SK-N-SH (cell line): ENCODE measurements around the gene ACACA. TPM values are rescaled to one million over a fixed set of nuclear protein-coding genes. Genes with fewer than 3 reads are reported as not detected.

Experiments used
- CTCF ChIA-PET: fragments of 300-600, 350-600 bp; formaldehyde crosslinking; extraction: SDS; loops from one replicate; lab custom pipeline; 2021; lab: Yijun Ruan, JAX
- POLR2A ChIA-PET: fragments of 350-600 bp; sonication (Branson Sonifier 250); formaldehyde crosslinking; extraction: SDS; loops from one replicate; lab custom pipeline; 2020; ENCODE audit warnings: antibody characterized with exemption, inconsistent platforms; lab: Yijun Ruan, JAX
- DNase-seq: peaks from one replicate; pipeline ENCODE4 v3.0.0; 2012
- H2AFZ ChIP-seq: fragments of 200-600 bp; sonication (generic); 2 replicates; pipeline ENCODE4 v1.8.1; 2016; ENCODE audit warnings: antibody characterized with exemption, mild to moderate bottlenecking, low read depth
- H3F3A ChIP-seq: fragments of 200-600 bp; sonication (generic); replicated peaks from 2 replicates; pipeline ENCODE3; 2016; ENCODE audit warnings: antibody characterized with exemption, mild to moderate bottlenecking; ENCODE audit not compliant: insufficient read depth
- H3K27ac ChIP-seq, 2 experiments: fragments of 200-500 bp in 1 of 2; fragments of 200-600 bp in 1 of 2; sonication (Bioruptor generic) in 1 of 2; sonication (generic), shearing (Covaris generic) in 1 of 2; 2 replicates each; pipeline versions ENCODE4 v1.5.1 to v1.6.1; 2014 to 2016; ENCODE audit warnings: low read depth in 2 of 2, inconsistent platforms in 1 of 2, low read length in 1 of 2, mild to moderate bottlenecking in 1 of 2, mixed read lengths in 1 of 2
- H3K27me3 ChIP-seq: fragments of 200-600 bp; sonication (generic), shearing (Covaris generic); 2 replicates; pipeline ENCODE4 v1.6.1; 2016; ENCODE audit warnings: mixed run types; ENCODE audit not compliant: insufficient read depth
- H3K36me3 ChIP-seq, 2 experiments: fragments of 200-500 bp in 1 of 2; fragments of 200-600 bp in 1 of 2; sonication (Bioruptor generic) in 1 of 2; sonication (generic) in 1 of 2; replicated peaks in 1 of 2; 2 replicates each; pipeline versions ENCODE3 to v1.5.1; 2014 to 2016; ENCODE audit warnings: low read length in 1 of 2, mild to moderate bottlenecking in 1 of 2; ENCODE audit not compliant: insufficient read depth in 2 of 2, control insufficient read depth in 1 of 2
- H3K4me1 ChIP-seq, 2 experiments: fragments of 200-500 bp in 1 of 2; fragments of 200-600 bp in 1 of 2; sonication (Bioruptor generic) in 1 of 2; sonication (generic), shearing (Covaris generic) in 1 of 2; 2 replicates each; pipeline versions ENCODE4 v1.5.1 to v1.6.1; 2014 to 2016; ENCODE audit warnings: low read depth in 1 of 2, low read length in 1 of 2, mixed run types in 1 of 2; ENCODE audit not compliant: insufficient read depth in 2 of 2, control insufficient read depth in 1 of 2
- H3K4me2 ChIP-seq: fragments of 200-600 bp; sonication (generic), shearing (Covaris generic); 2 replicates; pipeline ENCODE4 v1.6.1; 2017; ENCODE audit warnings: mixed run types
- H3K4me3 ChIP-seq, 2 experiments: fragments of 200-500 bp in 1 of 2; fragments of 200-600 bp in 1 of 2; sonication (Bioruptor generic) in 1 of 2; sonication (generic), shearing (Covaris generic) in 1 of 2; 2 replicates each; pipeline versions ENCODE4 v1.5.1 to v1.8.1; 2014 to 2016; ENCODE audit warnings: low read depth in 2 of 2, inconsistent platforms in 1 of 2, low read length in 1 of 2, mild to moderate bottlenecking in 1 of 2, mixed read lengths in 1 of 2, moderate library complexity in 1 of 2
- H3K79me2 ChIP-seq: fragments of 200-600 bp; sonication (generic); 2 replicates; pipeline ENCODE4 v1.8.1; 2017; ENCODE audit warnings: mild to moderate bottlenecking; ENCODE audit not compliant: insufficient read depth
- H3K9ac ChIP-seq: fragments of 200-600 bp; sonication (generic); 2 replicates; pipeline ENCODE4 v1.6.1; 2017; ENCODE audit warnings: mixed run types
- H3K9me2 ChIP-seq: fragments of 200-600 bp; sonication (generic); 2 replicates; pipeline ENCODE4 v1.6.1; 2017; ENCODE audit warnings: mixed run types
- H3K9me3 ChIP-seq: fragments of 200-600 bp; sonication (generic); 2 replicates; pipeline ENCODE4 v1.6.1; 2017; ENCODE audit warnings: mixed run types, mild to moderate bottlenecking, moderate library complexity
- H4K20me1 ChIP-seq: fragments of 200-600 bp; sonication (generic); 2 replicates; pipeline ENCODE4 v1.6.1; 2017; ENCODE audit warnings: mild to moderate bottlenecking, mixed run types; ENCODE audit not compliant: insufficient read depth
- EP300 ChIP-seq, 2 experiments: IDR thresholded peaks; 2 replicates each; pipeline versions ENCODE4 v1.4.0 to v1.6.1; 2012; ENCODE audit warnings: borderline replicate concordance in 1 of 2, low read depth in 1 of 2, low read length in 1 of 2
- FOSL2 ChIP-seq: IDR thresholded peaks from 2 replicates; pipeline ENCODE4 v1.4.0; 2012; ENCODE audit warnings: low read depth, mild to moderate bottlenecking, moderate library complexity, borderline replicate concordance
- GABPA ChIP-seq: IDR thresholded peaks from 2 replicates; pipeline ENCODE4 v1.4.0; 2012; ENCODE audit warnings: low read depth, mild to moderate bottlenecking
- GATA2 ChIP-seq: sonication (generic); formaldehyde crosslinking; IDR thresholded peaks from 2 replicates; pipeline ENCODE4 v1.5.0; 2020; ENCODE audit warnings: mild to moderate bottlenecking, missing genetic modification reagents
- IRF3 ChIP-seq: fragments of 150-350 bp; IDR thresholded peaks from 2 replicates; pipeline ENCODE4 v1.6.1; 2016; ENCODE audit warnings: mild to moderate bottlenecking, low read depth, low read length
- NRF1 ChIP-seq: IDR thresholded peaks from 2 replicates; pipeline ENCODE4 v1.6.1; 2012; ENCODE audit warnings: low read depth, mild to moderate bottlenecking, low read length
- RAD21 ChIP-seq: IDR thresholded peaks from 2 replicates; pipeline ENCODE4 v1.6.1; 2012; ENCODE audit warnings: mild to moderate bottlenecking, low read length
- RFX5 ChIP-seq: IDR thresholded peaks from 2 replicates; pipeline ENCODE4 v1.6.1; 2012; ENCODE audit warnings: mild to moderate bottlenecking, improper control_type of control experiment, low read length
- RXRA ChIP-seq: IDR thresholded peaks from 2 replicates; pipeline ENCODE4 v1.4.0; 2012; ENCODE audit warnings: low read depth, mild to moderate bottlenecking, borderline replicate concordance
- SIN3A ChIP-seq: IDR thresholded peaks from 2 replicates; pipeline ENCODE4 v1.6.1; 2012; ENCODE audit warnings: low read depth, mild to moderate bottlenecking, low read length, moderate library complexity, borderline replicate concordance
- TAF1 ChIP-seq: IDR thresholded peaks from 2 replicates; pipeline ENCODE4 v1.6.1; 2012; ENCODE audit warnings: low read depth, mild to moderate bottlenecking, low read length, moderate library complexity, borderline replicate concordance
- TEAD4 ChIP-seq: IDR thresholded peaks from 2 replicates; pipeline ENCODE4 v1.4.0; 2012; ENCODE audit warnings: mild to moderate bottlenecking, borderline replicate concordance; ENCODE audit not compliant: insufficient read depth
- WGBS: methylation state at CpG from one replicate; pipeline ENCODE4 v1.1.6; 2017; ENCODE audit warnings: low lambda C conversion rate; 5-methylcytosine and 5-hydroxymethylcytosine counted together
- polyA plus RNA-seq, 3 experiments: library from polyadenylated mRNA; depleted of rRNA; stranded (reverse); fragments of >200 nt; gene quantifications; 2 replicates each; pipeline ENCODE4 v1.2.3, GENCODE V29; 2012
- TF ChIP-seq, protein P1 (sequence below): fragments of 150-350 bp; IDR thresholded peaks from 2 replicates; pipeline ENCODE4 v1.6.1; 2017; ENCODE audit warnings: antibody characterized with exemption, low read length, low read depth, borderline replicate concordance

ACACA gene
- polyA plus RNA-seq, 1 of the 3 experiments (the other 2 are of a cell fraction): 27.2 TPM

DNA sequence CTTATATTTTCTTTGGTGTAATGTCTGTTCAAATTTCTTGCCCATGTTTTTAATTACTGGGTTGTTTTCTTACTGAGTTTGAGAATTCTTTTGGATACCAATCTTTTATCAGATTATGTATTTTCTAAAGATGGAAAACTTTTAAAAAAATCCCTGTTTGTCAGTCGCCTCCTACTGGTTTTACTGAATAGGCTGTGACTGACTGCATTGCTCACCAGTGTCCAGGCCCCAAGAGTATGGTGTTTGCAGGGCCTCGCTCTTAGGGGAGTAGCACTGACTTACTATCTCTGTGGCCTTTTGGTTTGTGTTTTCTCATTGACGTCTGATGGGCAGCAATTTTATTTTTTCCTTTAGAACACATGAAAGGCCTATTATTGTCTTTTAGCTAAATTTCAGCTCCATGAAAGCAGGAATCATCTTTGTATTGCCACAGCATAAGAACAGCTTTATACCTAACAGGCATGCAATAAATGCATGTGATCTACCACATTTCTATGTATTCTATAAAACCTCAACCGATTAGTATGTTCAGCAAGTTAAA lies 269.5 kb downstream of the ACACA start:
- Histone ChIP-seq H3K9ac (no peak overlapping the region), H2AFZ (no peak overlapping the region), H3K27ac (peak overlapping the region in 1 of 2 experiments; percentile 92; a peak in 2 of 4 replicates), H3K4me3 (no peak overlapping the region), H3K27me3 (no peaks in the 10 kb centered on the region), H4K20me1 (no peaks in the 10 kb centered on the region), H3K4me1 (peaks cover 0 to 42% of the 10 kb centered on the region in 2 experiments; a peak in 2 of 4 replicates), H3K36me3 (peaks cover 12 to 13% of the 10 kb centered on the region in 2 experiments), H3F3A (no peaks in the 10 kb centered on the region), H3K79me2 (no peaks in the 10 kb centered on the region), H3K4me2 (no peak overlapping the region), H3K9me2 (no peaks in the 10 kb centered on the region), H3K9me3 (no peaks in the 10 kb centered on the region)
- POLR2A ChIA-PET: no interaction called here
- 86% methylated on average over 4 of the region's 4 CpGs for WGBS
- no peak for DNase-seq
- CTCF ChIA-PET: interaction anchor here (1.4 to 3.0 kb wide), 6 partner anchors 19 to 534 kb away, joined by 3 to 11 read pairs (median 4); no protein-coding TSS in a partner anchor
- TF ChIP-seq TEAD4: no peak
- TF ChIP-seq RAD21: no peak
- TF ChIP-seq GABPA: no peak
- no peak for TF ChIP-seq IRF3
- no peak for TF ChIP-seq RFX5
- TF ChIP-seq TAF1: no peak
- TF ChIP-seq NRF1: no peak

GRCh38 chr17:37135576-37135975 lies 271.1 kb downstream of the ACACA start:
- no peaks in the 10 kb centered on the region for H3K79me2 ChIP-seq
- no peaks in the 10 kb centered on the region for H3K9me2 ChIP-seq
- peaks cover 11 to 12% of the 10 kb centered on the region in 2 experiments for H3K36me3 ChIP-seq
- no peak overlapping the region for H3K4me3 ChIP-seq
- H3K9ac ChIP-seq: no peak overlapping the region
- 85% methylated on average over 2 of the region's 2 CpGs for WGBS
- H2AFZ ChIP-seq: no peak overlapping the region
- H3K27ac ChIP-seq: peak overlapping the region in 1 of 2 experiments; percentile 96; a peak in 2 of 4 replicates
- no peak for DNase-seq
- POLR2A ChIA-PET: interaction anchor here (0.7 kb wide), 1 partner anchor 19 kb away, joined by 3 read pairs; no protein-coding TSS in a partner anchor
- TF ChIP-seq SIN3A: no peak
- TF ChIP-seq FOSL2: no peak
- TF ChIP-seq GATA2: peak; percentile 40; the same call in 1 of the 2 replicates
- TF ChIP-seq, protein P1, sequence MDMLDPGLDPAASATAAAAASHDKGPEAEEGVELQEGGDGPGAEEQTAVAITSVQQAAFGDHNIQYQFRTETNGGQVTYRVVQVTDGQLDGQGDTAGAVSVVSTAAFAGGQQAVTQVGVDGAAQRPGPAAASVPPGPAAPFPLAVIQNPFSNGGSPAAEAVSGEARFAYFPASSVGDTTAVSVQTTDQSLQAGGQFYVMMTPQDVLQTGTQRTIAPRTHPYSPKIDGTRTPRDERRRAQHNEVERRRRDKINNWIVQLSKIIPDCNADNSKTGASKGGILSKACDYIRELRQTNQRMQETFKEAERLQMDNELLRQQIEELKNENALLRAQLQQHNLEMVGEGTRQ: no peak
- TF ChIP-seq EP300 (IDR thresholded peaks at IDR 0.05; ENCODE audit: borderline replicate concordance in 1 of 2, low read depth in 1 of 2, low read length in 1 of 2): peak in 1 of 2 experiments; percentile 58; a peak in 1 of 4 replicates
- TF ChIP-seq RXRA: no peak
- TF ChIP-seq, all 33 proteins: peak for 2
- no peaks in the 10 kb centered on the region for H4K20me1 ChIP-seq
- CTCF ChIA-PET: interaction anchor here (1.7 kb wide), 2 partner anchors 17 to 88 kb away, joined by 3 to 6 read pairs; no protein-coding TSS in a partner anchor
- no peaks in the 10 kb centered on the region for H3F3A ChIP-seq
- no peaks in the 10 kb centered on the region for H3K27me3 ChIP-seq
- no peaks in the 10 kb centered on the region for H3K9me3 ChIP-seq
- no peak overlapping the region for H3K4me2 ChIP-seq
- H3K4me1 ChIP-seq: peaks cover 0 to 50% of the 10 kb centered on the region in 2 experiments; a peak in 2 of 4 replicates
